Caco-2 (cell line): Measurements from ENCODE around the gene PAGE2. TPM values are rescaled to one million over a fixed set of nuclear protein-coding genes. Genes with fewer than 3 reads are reported as not detected.
"Not testable (repeated sequence)": the region's sequence is repeated elsewhere in the genome, so short reads cannot be mapped to it uniquely, and the experiment has no call there.

ENCODE experiments used
- BruUV-seq: library from RNA; stranded (reverse); fragments of 400-500 nt; replicated peaks from 2 replicates; lab custom pipeline; 2021; lab: Mats Ljungman, UMichigan
- CTCF ChIA-PET: fragments of 300-600 bp; sonication (Branson Sonifier 250); formaldehyde crosslinking; loops from one replicate; lab custom pipeline; 2022; ENCODE audit warnings: antibody characterized with exemption; lab: Charles Lee
- POLR2A ChIA-PET: fragments of 300-600 bp; sonication (Branson Sonifier 250); formaldehyde crosslinking; loops from one replicate; lab custom pipeline; 2022; ENCODE audit warnings: antibody characterized with exemption; lab: Charles Lee
- DNase-seq, 2 experiments: peaks; one replicate each; pipeline versions ENCODE4 v3.0.0 to v3.0.0-alpha.2; 2020 to 2022
- H3K27me3 ChIP-seq: replicated peaks from 2 replicates; pipeline ENCODE4 v1.6.0; 2011; ENCODE audit warnings: low read length; ENCODE audit not compliant: control insufficient read depth, insufficient read depth
- H3K36me3 ChIP-seq: 2 replicates; pipeline ENCODE4 v1.5.1; 2011; ENCODE audit warnings: low read length; ENCODE audit not compliant: control insufficient read depth, insufficient read depth
- H3K4me1 ChIP-seq: fragments of 250-450 bp; sonication (Bioruptor Pico); 2 replicates; pipeline ENCODE4 v1.5.1; 2020; ENCODE audit warnings: mild to moderate bottlenecking
- H3K4me3 ChIP-seq: 2 replicates; pipeline ENCODE4 v1.5.1; 2011; ENCODE audit warnings: low read depth, mild to moderate bottlenecking, control low read depth, low read length
- H3K9me3 ChIP-seq: fragments of 250-450 bp; sonication (Bioruptor Pico); 2 replicates; pipeline ENCODE4 v1.5.1; 2020; ENCODE audit warnings: mild to moderate bottlenecking, moderate library complexity
- H3K27ac Mint-ChIP-seq: one replicate; pipeline ENCODE4 v1.8.0; 2022; ENCODE audit warnings: mixed read lengths; ENCODE audit not compliant: unreplicated experiment
- H3K27me3 Mint-ChIP-seq: one replicate; pipeline ENCODE4 v1.8.0; 2022; ENCODE audit warnings: mixed read lengths; ENCODE audit not compliant: insufficient read depth, unreplicated experiment
- H3K36me3 Mint-ChIP-seq: one replicate; pipeline ENCODE4 v1.8.0; 2022; ENCODE audit warnings: mild to moderate bottlenecking, mixed read lengths; ENCODE audit not compliant: insufficient read depth, unreplicated experiment
- H3K4me1 Mint-ChIP-seq: one replicate; pipeline ENCODE4 v1.8.0; 2022; ENCODE audit warnings: low read depth, mixed read lengths; ENCODE audit not compliant: unreplicated experiment
- H3K4me3 Mint-ChIP-seq: one replicate; pipeline ENCODE4 v1.8.0; 2022; ENCODE audit warnings: mild to moderate bottlenecking, moderate library complexity, mixed read lengths; ENCODE audit not compliant: unreplicated experiment
- H3K9me3 Mint-ChIP-seq: one replicate; pipeline ENCODE4 v1.8.0; 2022; ENCODE audit warnings: mixed read lengths; ENCODE audit not compliant: unreplicated experiment
- intact Hi-C: fragments of 100-400 bp; cut with micrococcal nuclease; formaldehyde crosslinking; loops from one replicate; pipeline ENCODE4 v1.10.0; 2022; ENCODE audit not compliant: unreplicated experiment
- total RNA-seq: library from RNA; stranded (reverse); gene quantifications from 2 replicates; pipeline ENCODE4 v1.2.3, GENCODE V29; 2022
- TF ChIP-seq, protein P1 (sequence below), 2 experiments: fragments of 200-600 bp in 1 of 2; IDR thresholded peaks; 1 replicate in 1 of 2; 2 replicates in 1 of 2; pipeline versions ENCODE4 v1.5.1 to v1.8.0; 2011 to 2022; ENCODE audit warnings: antibody characterized with exemption in 1 of 2, control low read depth in 1 of 2, inconsistent platforms in 1 of 2, low read depth in 1 of 2, low read length in 1 of 2, mild to moderate bottlenecking in 1 of 2, moderate library complexity in 1 of 2; ENCODE audit not compliant: insufficient read depth in 1 of 2, severe bottlenecking in 1 of 2, unreplicated experiment in 1 of 2

Gene PAGE2
- total RNA-seq, 1 experiment from 2014 or later = not detected

- H3K9me3 Mint-ChIP-seq = no peaks in the 10 kb centered on the region
- CTCF ChIA-PET = interaction anchor here (0.5 to 0.9 kb wide), 2 partner anchors 165 to 307 kb away, joined by 3 to 4 read pairs; no protein-coding TSS in a partner anchor
Measured at GRCh38 chrX:55056820-55057674, 31.8 kb upstream of the PAGE2 start.

GRCh38 chrX:55057675-55058249 is 31.1 kb upstream of the PAGE2 start:
- Mint-ChIP-seq H3K9me3 (no peaks in the 10 kb centered on the region), H3K4me3 (no peak overlapping the region), H3K4me1 (no peaks in the 10 kb centered on the region), H3K27ac (no peak overlapping the region), H3K36me3 (no peaks in the 10 kb centered on the region), H3K27me3 (no peaks in the 10 kb centered on the region)
- Histone ChIP-seq H3K4me3 (no peak overlapping the region), H3K9me3 (no peaks in the 10 kb centered on the region), H3K36me3 (no peaks in the 10 kb centered on the region), H3K4me1 (no peaks in the 10 kb centered on the region), H3K27me3 (no peaks in the 10 kb centered on the region)
- TF ChIP-seq, protein P1, sequence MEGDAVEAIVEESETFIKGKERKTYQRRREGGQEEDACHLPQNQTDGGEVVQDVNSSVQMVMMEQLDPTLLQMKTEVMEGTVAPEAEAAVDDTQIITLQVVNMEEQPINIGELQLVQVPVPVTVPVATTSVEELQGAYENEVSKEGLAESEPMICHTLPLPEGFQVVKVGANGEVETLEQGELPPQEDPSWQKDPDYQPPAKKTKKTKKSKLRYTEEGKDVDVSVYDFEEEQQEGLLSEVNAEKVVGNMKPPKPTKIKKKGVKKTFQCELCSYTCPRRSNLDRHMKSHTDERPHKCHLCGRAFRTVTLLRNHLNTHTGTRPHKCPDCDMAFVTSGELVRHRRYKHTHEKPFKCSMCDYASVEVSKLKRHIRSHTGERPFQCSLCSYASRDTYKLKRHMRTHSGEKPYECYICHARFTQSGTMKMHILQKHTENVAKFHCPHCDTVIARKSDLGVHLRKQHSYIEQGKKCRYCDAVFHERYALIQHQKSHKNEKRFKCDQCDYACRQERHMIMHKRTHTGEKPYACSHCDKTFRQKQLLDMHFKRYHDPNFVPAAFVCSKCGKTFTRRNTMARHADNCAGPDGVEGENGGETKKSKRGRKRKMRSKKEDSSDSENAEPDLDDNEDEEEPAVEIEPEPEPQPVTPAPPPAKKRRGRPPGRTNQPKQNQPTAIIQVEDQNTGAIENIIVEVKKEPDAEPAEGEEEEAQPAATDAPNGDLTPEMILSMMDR (IDR thresholded peaks at IDR 0.05; ENCODE audit: insufficient read depth in 1 of 2, low read depth in 1 of 2, low read length in 1 of 2, severe bottlenecking in 1 of 2, unreplicated experiment in 1 of 2) = peak; percentile 52 to 69
- ChIA-PET CTCF (interaction anchor here (0.9 kb wide), 1 partner anchor 166 kb away, joined by 4 read pairs; no protein-coding TSS in a partner anchor), POLR2A (no interaction called here)
- peak in 1 of 2 experiments; percentile 33 for DNase-seq
- no TSS peak for BruUV-seq
- intact Hi-C loops = loop anchor here (5.0 kb wide), 1 partner anchor 415 kb away; no protein-coding TSS in a partner anchor

More at GRCh38 chrX:55056820-55057674, 31.8 kb upstream of the PAGE2 start:
- Mint-ChIP-seq H3K4me3 (no peak overlapping the region), H3K4me1 (no peaks in the 10 kb centered on the region), H3K27me3 (no peaks in the 10 kb centered on the region), H3K36me3 (no peaks in the 10 kb centered on the region), H3K27ac (no peak overlapping the region)
- no TSS peak for BruUV-seq
- no peak overlapping the region for H3K4me3 ChIP-seq
- intact Hi-C loops = loop anchor here (5.0 kb wide), 1 partner anchor 415 kb away; no protein-coding TSS in a partner anchor
- H3K36me3 ChIP-seq = no peaks in the 10 kb centered on the region
- no peak for DNase-seq
- H3K9me3 ChIP-seq = no peaks in the 10 kb centered on the region
- POLR2A ChIA-PET = no interaction called here
- TF ChIP-seq, protein P1 (IDR thresholded peaks at IDR 0.05; ENCODE audit: insufficient read depth in 1 of 2, low read depth in 1 of 2, low read length in 1 of 2, severe bottlenecking in 1 of 2, unreplicated experiment in 1 of 2) = no peak
- H3K27me3 ChIP-seq = no peaks in the 10 kb centered on the region
- H3K4me1 ChIP-seq = no peaks in the 10 kb centered on the region

DNA sequence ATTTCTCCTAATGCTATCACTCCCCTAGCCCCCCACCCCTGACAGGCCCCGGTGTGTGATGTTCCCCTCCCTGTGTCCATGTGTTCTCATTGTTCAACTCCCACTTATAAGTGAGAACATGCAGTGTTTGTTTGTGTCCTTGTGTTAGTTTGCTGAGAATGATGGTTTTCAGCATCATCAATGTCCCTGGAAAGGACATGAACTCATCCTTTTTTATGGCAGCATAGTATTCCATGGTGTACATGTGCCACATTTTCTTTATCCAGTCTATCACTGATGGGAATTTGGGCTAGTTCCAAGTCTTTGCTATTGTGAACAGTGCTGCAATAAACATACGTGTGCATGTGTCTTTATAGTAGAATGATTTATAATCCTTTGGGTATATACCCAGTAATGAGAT is 21.6 kb upstream of the PAGE2 start:
- H3K4me3 Mint-ChIP-seq, H3K4me3 ChIP-seq, intact Hi-C loops, H3K36me3 ChIP-seq, H3K9me3 ChIP-seq, BruUV-seq, H3K27me3 ChIP-seq, H3K4me1 ChIP-seq, POLR2A ChIA-PET, H3K27me3 Mint-ChIP-seq, H3K9me3 Mint-ChIP-seq, CTCF ChIA-PET, H3K27ac Mint-ChIP-seq, H3K4me1 Mint-ChIP-seq, H3K36me3 Mint-ChIP-seq, DNase-seq: not testable (repeated sequence)
